Epithelial cell of esophagus (primary cell): ENCODE data around the gene NAA25.
A peak's percentile ranks its signal among the peaks of the same experiment; 100 is the strongest.

ENCODE experiments used
- DNase-seq: peaks from one replicate; pipeline ENCODE4 v3.0.0; 2010; ENCODE audit warnings: low read depth
- H3K4me3 ChIP-seq: 2 replicates; pipeline ENCODE4 v1.5.1; 2011; ENCODE audit warnings: mild to moderate bottlenecking, low read length, control low read depth
- TF ChIP-seq, protein P1 (sequence below): IDR thresholded peaks from 2 replicates; pipeline ENCODE4 v1.5.1; 2011; ENCODE audit warnings: low read depth, mild to moderate bottlenecking, low read length, control low read depth, inconsistent platforms; ENCODE audit not compliant: insufficient read depth; ENCODE audit errors: missing control alignments

The NAA25 gene

DNA sequence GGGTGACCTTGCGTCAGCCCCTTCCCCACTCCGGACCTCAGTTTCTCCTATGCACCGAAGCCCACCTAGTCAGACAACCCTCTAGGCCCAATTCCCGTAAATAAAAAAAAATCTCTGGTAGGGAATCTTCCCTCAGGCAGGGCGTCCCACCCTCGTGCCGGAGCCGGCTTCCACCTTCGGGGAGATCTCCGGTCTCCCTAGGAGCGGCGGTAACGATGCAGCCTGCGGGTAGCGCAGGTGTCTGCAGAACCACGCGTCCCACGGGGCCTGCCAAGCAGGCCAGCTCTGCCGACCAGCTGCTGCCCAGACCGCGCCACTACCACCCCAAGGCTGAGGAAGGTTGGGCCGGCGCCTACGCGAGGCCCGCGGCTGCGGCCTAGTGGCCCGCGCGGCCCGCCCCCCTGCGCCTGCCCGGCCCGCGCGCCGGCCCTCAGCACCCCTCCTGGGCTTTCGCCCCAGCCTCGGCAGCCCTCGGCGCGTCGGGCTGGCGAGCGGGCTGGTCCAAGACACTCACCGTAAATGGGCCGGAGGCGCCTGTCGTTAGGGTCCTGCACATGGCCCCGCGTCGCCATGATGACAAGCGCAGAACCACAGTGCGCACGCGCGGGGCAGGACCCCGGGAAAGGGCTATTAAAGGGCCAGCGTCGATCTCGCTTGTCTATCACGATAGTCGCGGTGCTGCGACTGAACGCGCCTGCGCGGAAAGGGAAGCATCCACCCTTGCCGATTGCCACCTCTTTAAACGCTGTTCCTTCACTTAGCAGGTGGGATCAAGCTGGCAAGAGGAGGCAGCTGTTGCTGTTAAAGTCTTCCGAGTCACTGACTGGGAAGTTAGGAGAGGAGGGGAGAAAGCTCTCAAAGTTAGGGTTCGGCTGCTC is at the start of gene NAA25:
Gene NAA25 (minus strand): TSS at position 582 of the 878 bp plus-strand sequence. CDS start 10 bp downstream, at position 572.
- peak; percentile 85 for DNase-seq
- TF ChIP-seq, protein P1, sequence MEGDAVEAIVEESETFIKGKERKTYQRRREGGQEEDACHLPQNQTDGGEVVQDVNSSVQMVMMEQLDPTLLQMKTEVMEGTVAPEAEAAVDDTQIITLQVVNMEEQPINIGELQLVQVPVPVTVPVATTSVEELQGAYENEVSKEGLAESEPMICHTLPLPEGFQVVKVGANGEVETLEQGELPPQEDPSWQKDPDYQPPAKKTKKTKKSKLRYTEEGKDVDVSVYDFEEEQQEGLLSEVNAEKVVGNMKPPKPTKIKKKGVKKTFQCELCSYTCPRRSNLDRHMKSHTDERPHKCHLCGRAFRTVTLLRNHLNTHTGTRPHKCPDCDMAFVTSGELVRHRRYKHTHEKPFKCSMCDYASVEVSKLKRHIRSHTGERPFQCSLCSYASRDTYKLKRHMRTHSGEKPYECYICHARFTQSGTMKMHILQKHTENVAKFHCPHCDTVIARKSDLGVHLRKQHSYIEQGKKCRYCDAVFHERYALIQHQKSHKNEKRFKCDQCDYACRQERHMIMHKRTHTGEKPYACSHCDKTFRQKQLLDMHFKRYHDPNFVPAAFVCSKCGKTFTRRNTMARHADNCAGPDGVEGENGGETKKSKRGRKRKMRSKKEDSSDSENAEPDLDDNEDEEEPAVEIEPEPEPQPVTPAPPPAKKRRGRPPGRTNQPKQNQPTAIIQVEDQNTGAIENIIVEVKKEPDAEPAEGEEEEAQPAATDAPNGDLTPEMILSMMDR, result no peak
- H3K4me3 ChIP-seq, result peak within 1 kb of the TSS; percentile 96

DNA sequence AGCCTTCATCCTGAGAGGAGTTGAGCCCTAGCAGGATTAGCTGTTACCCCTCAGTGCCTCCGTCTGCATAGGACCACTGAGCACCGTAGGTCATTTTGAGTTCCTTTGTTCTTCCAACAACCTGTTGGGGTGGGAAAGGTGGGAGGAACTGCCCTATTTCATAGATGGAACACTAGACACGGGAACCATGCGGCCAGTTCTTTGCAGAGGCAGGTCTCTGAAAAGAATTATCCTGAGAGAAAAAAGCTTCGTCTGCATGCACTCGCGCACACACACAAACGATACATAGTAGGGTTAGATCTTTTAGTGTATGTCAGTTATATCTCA is 45.3 kb upstream of the NAA25 start:
- no peak for DNase-seq
- H3K4me3 ChIP-seq, result no peak overlapping the region
- TF ChIP-seq, protein P1, result no peak

DNA sequence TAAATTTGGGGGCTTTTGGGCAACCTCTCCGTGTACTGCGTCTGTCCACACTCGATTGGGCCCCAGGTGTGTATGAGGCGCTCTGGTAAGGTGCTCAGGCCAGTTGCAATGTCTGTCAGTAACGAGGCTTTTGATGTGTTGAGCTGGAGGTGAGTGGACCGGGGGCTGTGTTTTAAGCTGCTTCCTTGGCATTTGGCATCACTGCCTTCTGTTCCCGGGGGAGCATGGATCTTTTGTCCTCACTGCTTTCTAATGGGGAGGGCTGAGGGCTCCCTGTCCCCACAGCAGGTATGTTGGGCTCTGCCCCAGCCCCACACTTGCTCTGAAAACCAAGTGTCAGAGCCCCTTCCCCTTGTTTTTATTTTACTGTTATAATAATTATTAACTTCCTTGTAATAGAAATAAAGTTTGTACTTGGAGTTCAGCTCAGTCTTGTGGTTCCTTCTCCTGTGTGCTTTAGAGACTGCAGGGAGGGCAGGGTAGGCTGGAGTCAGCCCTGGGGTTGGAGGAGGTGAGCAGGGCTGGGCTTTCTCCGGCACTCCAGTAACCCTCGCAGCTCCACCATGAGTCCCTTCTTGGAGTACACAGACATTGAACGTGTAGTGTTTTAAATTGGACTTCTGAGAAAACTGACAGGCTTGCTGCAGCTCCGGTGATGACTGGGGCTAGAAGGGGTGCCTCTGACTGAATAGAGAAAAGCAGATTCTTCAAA is 44.8 kb upstream of the NAA25 start:
- H3K4me3 ChIP-seq, result no peak overlapping the region
- TF ChIP-seq, protein P1, result no peak
- no peak for DNase-seq

DNA sequence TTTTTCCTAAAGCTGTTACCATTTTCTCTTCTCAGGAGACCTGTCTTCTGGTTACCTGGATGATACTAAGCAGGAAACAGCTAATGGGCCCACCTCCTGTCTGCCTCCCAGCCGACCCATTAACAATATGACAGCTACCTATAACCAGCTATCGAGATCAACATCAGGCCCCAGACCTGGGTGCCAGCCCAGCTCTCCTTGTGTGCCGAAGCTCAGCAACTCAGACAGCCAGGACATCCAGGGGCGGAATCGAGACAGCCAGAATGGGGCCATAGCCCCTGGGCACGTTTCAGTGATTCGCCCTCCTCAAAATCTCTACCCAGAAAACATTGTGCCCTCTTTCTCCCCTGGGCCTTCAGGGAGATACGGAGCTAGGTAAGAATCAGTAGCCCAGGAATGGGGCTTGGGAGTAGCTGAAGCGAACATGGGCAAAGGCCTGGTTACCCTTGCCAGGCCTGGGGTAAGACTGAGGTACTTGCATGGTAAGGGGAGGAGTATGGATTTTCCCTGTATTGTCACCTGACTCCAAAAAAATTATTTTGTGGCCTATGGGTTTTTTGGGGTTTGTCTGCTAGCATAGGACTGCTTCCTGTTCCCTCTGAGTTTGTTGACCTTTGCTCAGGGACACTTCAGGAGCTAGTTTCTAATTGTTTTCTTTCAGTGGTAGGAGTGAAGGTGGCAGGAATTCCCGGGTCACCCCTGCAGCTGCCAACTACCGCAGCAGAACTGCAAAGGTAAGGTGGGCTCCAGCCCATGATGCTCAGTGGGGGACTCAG is 43.4 kb upstream of the NAA25 start:
- no peak for DNase-seq
- no peak overlapping the region for H3K4me3 ChIP-seq
- TF ChIP-seq, protein P1, result no peak

DNA sequence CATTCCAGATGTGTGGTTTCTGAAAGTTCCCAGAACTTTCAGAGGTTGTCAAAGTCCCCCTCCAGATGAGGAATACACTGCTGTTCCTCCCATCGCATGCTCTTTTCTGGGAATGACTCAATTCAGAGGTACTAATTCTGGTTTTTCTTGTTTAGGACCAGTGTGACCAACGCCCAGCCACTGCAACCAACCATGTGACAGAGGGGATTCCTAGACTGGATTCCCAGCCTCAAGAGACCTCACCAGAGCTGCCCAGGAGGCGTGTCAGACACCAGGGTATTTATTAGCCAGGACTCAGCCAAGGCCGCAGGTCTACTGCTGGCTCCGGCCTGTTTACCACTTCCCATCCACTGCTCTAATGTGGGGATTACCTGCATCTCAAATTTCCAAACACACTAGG is 41.0 kb upstream of the NAA25 start:
- H3K4me3 ChIP-seq, result no peak overlapping the region
- TF ChIP-seq, protein P1, result no peak
- peak; percentile 90 for DNase-seq

DNA sequence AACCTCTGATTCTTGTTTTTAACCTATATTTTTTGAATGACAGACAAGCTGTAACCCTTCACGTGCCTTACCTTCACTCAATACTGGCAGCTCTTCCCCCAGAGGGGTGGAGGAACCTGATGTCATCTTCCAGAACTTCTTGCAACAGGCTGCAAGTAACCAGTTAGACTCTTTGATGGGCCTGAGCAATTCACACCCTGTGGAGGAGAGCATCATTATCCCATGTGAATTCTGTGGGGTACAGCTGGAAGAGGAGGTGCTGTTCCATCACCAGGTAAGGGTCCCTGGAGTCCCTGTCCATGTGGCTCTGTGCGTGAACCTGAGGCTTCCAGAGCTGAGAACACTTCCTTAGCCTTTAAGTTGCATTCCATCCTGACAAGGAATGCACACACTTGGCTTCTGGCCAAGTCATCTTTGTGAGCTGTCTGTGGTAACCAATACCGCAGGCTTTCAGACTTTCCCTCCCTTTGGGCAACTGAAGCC is 39.5 kb upstream of the NAA25 start:
- TF ChIP-seq, protein P1, result no peak
- no peak overlapping the region for H3K4me3 ChIP-seq
- peak; percentile 87 for DNase-seq
